Ovary (tissue), 3 donors: ENCODE results near the gene CHRM3.

Source experiments
- EP300 ChIP-seq: sonication (generic); formaldehyde crosslinking; IDR thresholded peaks from one replicate; pipeline ENCODE4 v1.6.1; 2017; ENCODE audit warnings: antibody characterized with exemption
- POLR2A ChIP-seq: fragments of 450-650 bp; IDR thresholded peaks from one replicate; pipeline ENCODE4 v1.6.1; 2017; ENCODE audit warnings: antibody characterized with exemption, mild to moderate bottlenecking, moderate library complexity
- TF ChIP-seq, protein P1 (sequence below), 3 donors: fragments of 450-650 bp in 2 of 3; fragments of 200-600 bp in 1 of 3; IDR thresholded peaks; one replicate each; pipeline versions ENCODE4 v1.5.1 to v1.8.0; 2016 to 2022; ENCODE audit warnings: antibody characterized with exemption in 3 of 3, mild to moderate bottlenecking in 1 of 3
- donor health status: DM: no; HTN: no; CAD: no.

DNA sequence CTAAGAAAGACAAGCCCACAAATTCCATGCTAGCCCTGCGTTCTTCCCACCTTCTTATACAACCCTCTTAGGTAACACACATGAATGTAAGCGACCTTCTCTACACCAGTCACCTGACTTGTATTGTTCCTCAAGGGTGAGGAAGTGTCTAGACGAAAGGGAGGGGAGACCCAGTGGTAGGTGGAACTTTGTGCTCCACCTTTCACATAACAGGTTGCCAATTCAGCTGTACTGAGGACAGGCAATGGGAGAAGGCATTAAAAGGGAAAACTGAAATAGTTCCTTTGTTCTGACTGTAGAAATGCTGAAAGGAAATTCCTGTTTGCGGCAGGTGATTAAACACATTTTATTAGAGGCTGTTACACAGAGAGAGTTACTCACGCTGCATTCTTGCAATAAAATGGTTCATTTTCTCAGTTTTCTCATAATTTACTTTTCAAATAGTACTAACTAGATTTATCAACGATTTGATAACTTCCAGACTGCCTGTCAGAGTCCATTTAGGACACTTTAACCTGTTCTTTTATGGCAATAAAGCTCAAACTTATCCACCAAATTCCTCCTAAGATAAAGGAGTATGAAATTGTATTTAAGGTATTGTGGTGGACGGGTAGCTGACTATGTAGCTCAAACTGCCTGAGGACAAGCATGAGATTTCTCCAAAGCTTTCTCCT lies 17.8 kb upstream of the CHRM3 start:
- TF ChIP-seq, protein P1, sequence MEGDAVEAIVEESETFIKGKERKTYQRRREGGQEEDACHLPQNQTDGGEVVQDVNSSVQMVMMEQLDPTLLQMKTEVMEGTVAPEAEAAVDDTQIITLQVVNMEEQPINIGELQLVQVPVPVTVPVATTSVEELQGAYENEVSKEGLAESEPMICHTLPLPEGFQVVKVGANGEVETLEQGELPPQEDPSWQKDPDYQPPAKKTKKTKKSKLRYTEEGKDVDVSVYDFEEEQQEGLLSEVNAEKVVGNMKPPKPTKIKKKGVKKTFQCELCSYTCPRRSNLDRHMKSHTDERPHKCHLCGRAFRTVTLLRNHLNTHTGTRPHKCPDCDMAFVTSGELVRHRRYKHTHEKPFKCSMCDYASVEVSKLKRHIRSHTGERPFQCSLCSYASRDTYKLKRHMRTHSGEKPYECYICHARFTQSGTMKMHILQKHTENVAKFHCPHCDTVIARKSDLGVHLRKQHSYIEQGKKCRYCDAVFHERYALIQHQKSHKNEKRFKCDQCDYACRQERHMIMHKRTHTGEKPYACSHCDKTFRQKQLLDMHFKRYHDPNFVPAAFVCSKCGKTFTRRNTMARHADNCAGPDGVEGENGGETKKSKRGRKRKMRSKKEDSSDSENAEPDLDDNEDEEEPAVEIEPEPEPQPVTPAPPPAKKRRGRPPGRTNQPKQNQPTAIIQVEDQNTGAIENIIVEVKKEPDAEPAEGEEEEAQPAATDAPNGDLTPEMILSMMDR (IDR thresholded peaks at IDR 0.05), result no peak
- TF ChIP-seq EP300 (no peak), POLR2A (no peak)
